Progenitor cell of endocrine pancreas (in vitro differentiated cells): ENCODE results near the gene YLPM1. TPM values are rescaled to one million over a fixed set of nuclear protein-coding genes. Genes with fewer than 3 reads are reported as not detected.

Source experiments
- DNase-seq: peaks from one replicate; pipeline ENCODE4 v3.0.0; 2021; ENCODE audit warnings: low spot score; ENCODE audit not compliant: unreplicated experiment
- H3K27ac Mint-ChIP-seq: 2 replicates; pipeline ENCODE4 v1.8.0; 2021; ENCODE audit warnings: mild to moderate bottlenecking, moderate library complexity, mixed read lengths
- H3K27me3 Mint-ChIP-seq: 2 replicates; pipeline ENCODE4 v1.8.0; 2021; ENCODE audit warnings: mixed read lengths
- H3K36me3 Mint-ChIP-seq: 2 replicates; pipeline ENCODE4 v1.8.0; 2022; ENCODE audit warnings: mixed read lengths; ENCODE audit not compliant: insufficient read depth
- H3K4me1 Mint-ChIP-seq: 2 replicates; pipeline ENCODE4 v1.8.0; 2021; ENCODE audit warnings: low read depth, mixed read lengths
- H3K4me3 Mint-ChIP-seq: 2 replicates; pipeline ENCODE4 v1.8.0; 2021; ENCODE audit warnings: low read depth, mild to moderate bottlenecking, moderate library complexity, mixed read lengths
- H3K9me3 Mint-ChIP-seq: 2 replicates; pipeline ENCODE4 v1.8.0; 2021; ENCODE audit warnings: low read depth, mixed read lengths
- total RNA-seq: library from RNA; stranded (reverse); gene quantifications from 2 replicates; pipeline ENCODE4 v1.2.1, GENCODE V29; 2021
- TF ChIP-seq, protein P1 (sequence below): fragments of 200-600 bp; sonication (generic); IDR thresholded peaks from one replicate; pipeline ENCODE4 v1.5.0; 2021; ENCODE audit warnings: antibody characterized with exemption, mild to moderate bottlenecking; ENCODE audit not compliant: unreplicated experiment

The YLPM1 gene
- total RNA-seq, 1 donor from 2014 or later: 119 TPM

DNA sequence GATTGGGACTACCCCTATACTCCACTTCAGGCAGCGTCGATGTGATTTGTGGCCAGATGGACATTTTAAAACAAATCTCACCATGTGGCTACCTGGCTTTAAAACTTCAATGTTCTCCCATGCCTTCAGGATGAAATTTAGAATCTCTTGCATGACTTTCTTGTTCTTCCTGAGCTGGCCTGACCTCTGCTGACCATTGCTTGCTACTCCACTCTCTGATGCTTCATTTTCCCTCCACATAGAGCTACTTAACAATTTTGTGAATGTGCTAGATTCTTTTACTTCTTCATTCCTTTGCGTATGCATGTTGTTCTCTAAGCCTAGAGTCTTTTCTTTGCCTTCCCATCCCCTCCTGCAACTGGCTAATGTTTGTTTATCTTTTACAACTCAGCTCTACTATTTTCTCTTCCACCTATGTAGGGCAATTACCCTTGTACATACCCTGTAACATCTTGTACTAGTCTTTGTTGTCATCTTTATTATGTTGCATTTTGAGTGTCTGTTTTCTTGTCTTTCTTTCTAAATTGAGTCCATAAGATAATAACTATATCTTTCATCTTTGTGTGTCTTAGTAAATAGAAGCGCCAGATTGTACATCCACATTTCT is 41.2 kb downstream of the YLPM1 start:
- Mint-ChIP-seq H3K36me3 (peaks cover 22% of the 10 kb centered on the region), H3K4me1 (peaks cover 1% of the 10 kb centered on the region), H3K27ac (no peak overlapping the region), H3K9me3 (no peaks in the 10 kb centered on the region), H3K4me3 (no peak overlapping the region), H3K27me3 (no peaks in the 10 kb centered on the region)
- DNase-seq: no peak
- TF ChIP-seq, protein P1, sequence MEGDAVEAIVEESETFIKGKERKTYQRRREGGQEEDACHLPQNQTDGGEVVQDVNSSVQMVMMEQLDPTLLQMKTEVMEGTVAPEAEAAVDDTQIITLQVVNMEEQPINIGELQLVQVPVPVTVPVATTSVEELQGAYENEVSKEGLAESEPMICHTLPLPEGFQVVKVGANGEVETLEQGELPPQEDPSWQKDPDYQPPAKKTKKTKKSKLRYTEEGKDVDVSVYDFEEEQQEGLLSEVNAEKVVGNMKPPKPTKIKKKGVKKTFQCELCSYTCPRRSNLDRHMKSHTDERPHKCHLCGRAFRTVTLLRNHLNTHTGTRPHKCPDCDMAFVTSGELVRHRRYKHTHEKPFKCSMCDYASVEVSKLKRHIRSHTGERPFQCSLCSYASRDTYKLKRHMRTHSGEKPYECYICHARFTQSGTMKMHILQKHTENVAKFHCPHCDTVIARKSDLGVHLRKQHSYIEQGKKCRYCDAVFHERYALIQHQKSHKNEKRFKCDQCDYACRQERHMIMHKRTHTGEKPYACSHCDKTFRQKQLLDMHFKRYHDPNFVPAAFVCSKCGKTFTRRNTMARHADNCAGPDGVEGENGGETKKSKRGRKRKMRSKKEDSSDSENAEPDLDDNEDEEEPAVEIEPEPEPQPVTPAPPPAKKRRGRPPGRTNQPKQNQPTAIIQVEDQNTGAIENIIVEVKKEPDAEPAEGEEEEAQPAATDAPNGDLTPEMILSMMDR: peak; percentile 47

- Mint-ChIP-seq H3K4me3 (no peak overlapping the region), H3K36me3 (peaks cover 35% of the 10 kb centered on the region), H3K27ac (no peak overlapping the region), H3K9me3 (no peaks in the 10 kb centered on the region), H3K4me1 (no peaks in the 10 kb centered on the region), H3K27me3 (no peaks in the 10 kb centered on the region)
- TF ChIP-seq, protein P1: no peak
- DNase-seq: no peak
These were observed 44.9 kb downstream of the YLPM1 start for GRCh38 chr14:74807853-74808545.

DNA sequence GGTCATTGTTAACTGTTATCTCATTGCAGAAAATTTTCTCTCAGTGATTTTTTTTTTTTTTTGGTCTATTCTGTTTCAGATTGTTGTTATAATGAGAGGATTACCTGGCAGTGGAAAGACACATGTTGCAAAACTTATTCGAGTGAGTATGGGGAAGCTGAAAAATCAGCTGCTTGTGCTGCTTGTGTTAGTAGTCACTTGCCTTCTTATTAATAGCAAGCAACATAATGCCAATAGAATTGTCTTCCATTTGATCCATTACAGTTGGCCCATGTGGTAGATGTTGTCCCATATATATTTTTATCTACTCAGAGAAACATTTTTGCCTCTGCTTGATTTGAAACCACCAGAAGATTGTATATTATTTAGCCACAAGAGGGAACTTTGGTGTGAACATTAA is 53.0 kb downstream of the YLPM1 start:
- no peak for DNase-seq
- peaks cover 58% of the 10 kb centered on the region for H3K36me3 Mint-ChIP-seq
- H3K27me3 Mint-ChIP-seq: no peaks in the 10 kb centered on the region
- peaks cover 15% of the 10 kb centered on the region for H3K4me1 Mint-ChIP-seq
- H3K4me3 Mint-ChIP-seq: no peak overlapping the region
- H3K27ac Mint-ChIP-seq: peak overlapping the region; percentile 31
- no peaks in the 10 kb centered on the region for H3K9me3 Mint-ChIP-seq
- TF ChIP-seq, protein P1: no peak

DNA sequence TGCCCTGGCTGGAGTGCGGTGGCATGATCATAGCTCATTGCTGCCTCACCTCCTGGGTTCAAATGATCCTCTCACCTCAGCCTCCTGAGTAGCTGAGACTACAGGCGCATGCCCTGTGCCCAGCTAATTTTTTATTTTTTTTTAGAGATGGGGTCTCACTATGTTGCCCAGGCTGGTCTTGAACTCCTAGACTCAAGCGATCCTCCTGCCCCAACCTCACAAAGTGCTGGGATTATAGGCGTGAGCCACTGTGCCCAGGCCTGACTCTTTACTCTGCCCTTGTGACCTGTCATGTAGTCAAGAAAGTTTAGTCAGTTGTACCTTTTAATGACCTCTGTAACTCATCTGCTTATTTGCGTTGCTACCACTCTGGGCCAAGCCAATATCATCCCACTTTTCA is 57.2 kb downstream of the YLPM1 start:
- peaks cover 38% of the 10 kb centered on the region for H3K36me3 Mint-ChIP-seq
- TF ChIP-seq, protein P1: no peak
- H3K27me3 Mint-ChIP-seq: no peaks in the 10 kb centered on the region
- no peak overlapping the region for H3K4me3 Mint-ChIP-seq
- no peaks in the 10 kb centered on the region for H3K9me3 Mint-ChIP-seq
- DNase-seq: no peak
- peak overlapping the region; percentile 57 for H3K27ac Mint-ChIP-seq
- H3K4me1 Mint-ChIP-seq: peaks cover 26% of the 10 kb centered on the region

DNA sequence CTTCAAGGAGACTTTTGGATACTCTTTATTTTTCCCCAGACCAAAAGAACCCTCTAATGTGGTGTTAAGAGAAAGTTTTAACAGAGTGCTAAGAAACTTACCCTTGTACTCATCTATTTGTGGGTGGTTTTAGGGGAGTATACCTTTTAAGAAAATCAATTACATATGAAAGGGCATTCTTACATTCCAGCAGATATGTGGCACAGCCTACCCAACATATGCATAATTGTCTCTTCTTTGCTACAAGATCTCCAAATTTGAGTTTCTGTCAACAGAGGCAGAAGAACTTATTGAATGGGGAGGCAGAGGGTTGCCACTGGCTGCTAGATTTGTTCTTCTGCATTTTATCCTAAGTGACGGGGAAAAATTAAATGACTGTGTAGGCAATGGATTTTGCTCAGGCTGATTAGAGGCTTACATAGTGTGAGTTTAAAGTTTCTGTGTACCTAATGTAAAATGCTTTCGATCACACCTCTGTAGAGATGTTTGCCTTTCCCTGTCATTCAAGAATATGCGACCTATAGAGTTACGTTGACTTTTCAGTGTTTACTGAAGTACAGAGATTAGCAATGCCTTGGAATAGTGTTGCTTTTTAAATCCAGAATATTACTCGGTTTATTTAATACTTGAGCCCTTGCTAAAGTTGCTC is 58.3 kb downstream of the YLPM1 start:
- Mint-ChIP-seq H3K9me3 (no peaks in the 10 kb centered on the region), H3K4me1 (peaks cover 28% of the 10 kb centered on the region), H3K36me3 (peaks cover 28% of the 10 kb centered on the region), H3K4me3 (peak overlapping the region; percentile 31), H3K27me3 (no peaks in the 10 kb centered on the region), H3K27ac (peak overlapping the region; percentile 57)
- no peak for DNase-seq
- TF ChIP-seq, protein P1: no peak
